H9 (cell line): ENCODE results near the gene STEAP2. TPM values are rescaled to one million over a fixed set of nuclear protein-coding genes. Genes with fewer than 3 reads are reported as not detected.

Source experiments
- DNase-seq: peaks from one replicate; pipeline ENCODE4 v3.0.0-alpha.2; 2017
- H2AFZ ChIP-seq: one replicate; pipeline ENCODE4 v1.6.1; 2013; ENCODE audit warnings: mild to moderate bottlenecking, low read length, control low read depth, moderate library complexity
- H2AK5ac ChIP-seq: 2 replicates; pipeline ENCODE4 v1.6.1; 2013; ENCODE audit warnings: low read length, control low read depth, mixed read lengths; ENCODE audit not compliant: insufficient read length
- H2BK120ac ChIP-seq: one replicate; pipeline ENCODE4 v1.6.1; 2013; ENCODE audit warnings: low read depth, mild to moderate bottlenecking, low read length, control low read depth, inconsistent platforms; ENCODE audit not compliant: poor library complexity, severe bottlenecking
- H2BK12ac ChIP-seq: 2 replicates; pipeline ENCODE4 v1.6.1; 2013; ENCODE audit warnings: low read length, control low read depth, mixed read lengths, low read depth; ENCODE audit not compliant: insufficient read length
- H2BK15ac ChIP-seq: 2 replicates; pipeline ENCODE4 v1.6.1; 2013; ENCODE audit warnings: low read depth, low read length, control low read depth
- H2BK20ac ChIP-seq: one replicate; pipeline ENCODE4 v1.6.1; 2013; ENCODE audit warnings: low read depth, mild to moderate bottlenecking, low read length, control low read depth, inconsistent platforms; ENCODE audit not compliant: poor library complexity, severe bottlenecking
- H2BK5ac ChIP-seq: 2 replicates; pipeline ENCODE4 v1.6.1; 2013; ENCODE audit warnings: low read length, control low read depth, mixed read lengths; ENCODE audit not compliant: insufficient read length
- H3K14ac ChIP-seq: 2 replicates; pipeline ENCODE4 v1.6.1; 2013; ENCODE audit warnings: low read length, control low read depth; ENCODE audit not compliant: insufficient read depth
- H3K18ac ChIP-seq: 2 replicates; pipeline ENCODE4 v1.6.1; 2013; ENCODE audit warnings: low read depth, mild to moderate bottlenecking, mixed read lengths, low read length, control low read depth; ENCODE audit not compliant: insufficient read length
- H3K23ac ChIP-seq: 2 replicates; pipeline ENCODE4 v1.6.1; 2013; ENCODE audit warnings: low read length, control low read depth, mixed read lengths, low read depth; ENCODE audit not compliant: insufficient read length
- H3K23me2 ChIP-seq: 2 replicates; pipeline ENCODE4 v1.6.1; 2013; ENCODE audit warnings: low read depth, mild to moderate bottlenecking, mixed read lengths, low read length, control low read depth; ENCODE audit not compliant: insufficient read length, poor library complexity, severe bottlenecking
- H3K27ac ChIP-seq: 2 replicates; pipeline ENCODE4 v1.5.1; 2013; ENCODE audit warnings: low read length, control low read depth, mixed read lengths, low read depth; ENCODE audit not compliant: insufficient read length
- H3K27me3 ChIP-seq: 2 replicates; pipeline ENCODE4 v1.6.1; 2013; ENCODE audit warnings: low read length, control low read depth, inconsistent platforms; ENCODE audit not compliant: insufficient read depth
- H3K4ac ChIP-seq: 2 replicates; pipeline ENCODE4 v1.6.1; 2013; ENCODE audit warnings: low read depth, mild to moderate bottlenecking, control low read depth, inconsistent platforms, low read length, moderate library complexity
- H3K4me1 ChIP-seq: 2 replicates; pipeline ENCODE4 v1.6.1; 2013; ENCODE audit warnings: low read length, control low read depth, inconsistent platforms; ENCODE audit not compliant: insufficient read depth
- H3K4me2 ChIP-seq: 2 replicates; pipeline ENCODE4 v1.6.1; 2013; ENCODE audit warnings: low read length, control low read depth, mixed read lengths; ENCODE audit not compliant: insufficient read length, insufficient read depth
- H3K56ac ChIP-seq: 2 replicates; pipeline ENCODE4 v1.6.1; 2013; ENCODE audit warnings: low read depth, mild to moderate bottlenecking, mixed read lengths, low read length, control low read depth; ENCODE audit not compliant: insufficient read length
- H3K79me1 ChIP-seq: 2 replicates; pipeline ENCODE4 v1.6.1; 2013; ENCODE audit warnings: low read depth, mild to moderate bottlenecking, moderate library complexity, low read length, control low read depth, inconsistent platforms; ENCODE audit not compliant: insufficient read depth, poor library complexity, severe bottlenecking
- H3K79me2 ChIP-seq: 2 replicates; pipeline ENCODE4 v1.6.1; 2013; ENCODE audit warnings: low read length, control low read depth, inconsistent platforms; ENCODE audit not compliant: insufficient read depth
- H3K9ac ChIP-seq: 2 replicates; pipeline ENCODE4 v1.6.1; 2013; ENCODE audit warnings: low read length, control low read depth, mixed read lengths; ENCODE audit not compliant: insufficient read length; ENCODE audit errors: extremely low read depth
- H3K9me3 ChIP-seq: one replicate; pipeline ENCODE4 v1.6.1; 2013; ENCODE audit warnings: low read depth, low read length, inconsistent platforms; ENCODE audit not compliant: control insufficient read depth
- H3T11ph ChIP-seq: one replicate; pipeline ENCODE4 v1.6.1; 2013; ENCODE audit warnings: mild to moderate bottlenecking, low read length, control low read depth, inconsistent platforms
- H4K20me1 ChIP-seq: one replicate; pipeline ENCODE4 v1.6.1; 2013; ENCODE audit not compliant: control insufficient read depth, insufficient read length, insufficient read depth
- H4K5ac ChIP-seq: 2 replicates; pipeline ENCODE4 v1.6.1; 2013; ENCODE audit warnings: low read depth, mild to moderate bottlenecking, mixed read lengths, low read length, control low read depth; ENCODE audit not compliant: insufficient read length
- H4K8ac ChIP-seq: replicated peaks from 2 replicates; pipeline ENCODE4 v1.6.1; 2013; ENCODE audit warnings: low read length, control low read depth, mixed read lengths, low read depth; ENCODE audit not compliant: insufficient read length
- H4K91ac ChIP-seq: 2 replicates; pipeline ENCODE4 v1.6.1; 2013; ENCODE audit warnings: low read depth, mild to moderate bottlenecking, moderate library complexity, mixed read lengths, low read length, control low read depth; ENCODE audit not compliant: insufficient read length
- H3K27ac Mint-ChIP-seq, 3 experiments: 2 replicates in 2 of 3; 3 replicates in 1 of 3; pipeline ENCODE4 v1.8.0; 2020 to 2021; ENCODE audit warnings: mixed read lengths in 3 of 3, mild to moderate bottlenecking in 1 of 3, moderate library complexity in 1 of 3
- H3K27me3 Mint-ChIP-seq: 2 replicates; pipeline ENCODE4 v1.8.0; 2021; ENCODE audit warnings: low read depth, mild to moderate bottlenecking, moderate library complexity, mixed read lengths
- H3K36me3 Mint-ChIP-seq, 3 experiments: 2 replicates in 2 of 3; 3 replicates in 1 of 3; pipeline ENCODE4 v1.8.0; 2020 to 2021; ENCODE audit warnings: low read depth in 3 of 3, mixed read lengths in 3 of 3; ENCODE audit not compliant: insufficient read depth in 1 of 3
- H3K4me1 Mint-ChIP-seq, 2 experiments: 2 replicates each; pipeline ENCODE4 v1.8.0; 2020; ENCODE audit warnings: mixed read lengths in 2 of 2
- H3K4me3 Mint-ChIP-seq, 2 experiments: 2 replicates in 1 of 2; 3 replicates in 1 of 2; pipeline ENCODE4 v1.8.0; 2020 to 2021; ENCODE audit warnings: mild to moderate bottlenecking in 2 of 2, mixed read lengths in 2 of 2, moderate library complexity in 1 of 2
- H3K9me3 Mint-ChIP-seq, 2 experiments: 2 replicates in 1 of 2; 3 replicates in 1 of 2; pipeline ENCODE4 v1.8.0; 2020; ENCODE audit warnings: mild to moderate bottlenecking in 2 of 2, mixed read lengths in 2 of 2, moderate library complexity in 1 of 2
- CTCF ChIP-seq: fragments of 200-600 bp; sonication (generic); conservative IDR thresholded peaks from 3 replicates; pipeline ENCODE4 v1.8.0; 2021; ENCODE audit warnings: antibody characterized with exemption, mild to moderate bottlenecking
- WGBS: extraction: QIAGEN DNeasy Blood & Tissue Kit; methylation state at CpG from one replicate; pipeline ENCODE4 v1.1.7; 2013; ENCODE audit warnings: missing lambda C conversion rate, low lambda C conversion rate, mixed read lengths; ENCODE audit not compliant: insufficient read length; ENCODE audit errors: extremely low coverage; 5-methylcytosine and 5-hydroxymethylcytosine counted together
- total RNA-seq: library from RNA; stranded (reverse); gene quantifications from 2 replicates; pipeline ENCODE4 v1.2.1, GENCODE V29; 2021

The STEAP2 gene
- total RNA-seq, 1 experiment from 2014 or later = 6.7 TPM

GRCh38 chr7:90216080-90216674 lies 4.6 kb downstream of the STEAP2 start:
- H2BK20ac ChIP-seq = no peak overlapping the region
- H3K27me3 ChIP-seq = no peaks in the 10 kb centered on the region
- no peak overlapping the region for H2AFZ ChIP-seq
- H4K5ac ChIP-seq = no peak overlapping the region
- H3K79me2 ChIP-seq = peaks cover 11% of the 10 kb centered on the region; the same call in 1 of the 2 replicates
- no CpG with 5 or more reads among the region's 6 CpGs for WGBS
- H3K56ac ChIP-seq = no peak overlapping the region
- H2AK5ac ChIP-seq = no peak overlapping the region
- H3K18ac ChIP-seq = no peak overlapping the region
- peaks cover 8 to 23% of the 10 kb centered on the region in 2 experiments for H3K4me1 Mint-ChIP-seq
- no peaks in the 10 kb centered on the region for H3K9me3 ChIP-seq
- no peaks in the 10 kb centered on the region for H3K27me3 Mint-ChIP-seq
- DNase-seq = no peak
- no peaks in the 10 kb centered on the region; a peak in 1 of 5 replicates for H3K9me3 Mint-ChIP-seq
- TF ChIP-seq CTCF = no peak
- H3K79me1 ChIP-seq = no peaks in the 10 kb centered on the region
- no peak overlapping the region for H4K8ac ChIP-seq
- no peak overlapping the region for H3K9ac ChIP-seq
- peaks cover 8% of the 10 kb centered on the region for H3K4me1 ChIP-seq
- no peak overlapping the region for H3K4me3 Mint-ChIP-seq
- H2BK12ac ChIP-seq = no peak overlapping the region
- H3K27ac ChIP-seq = no peak overlapping the region
- peaks cover 5 to 11% (median 10%) of the 10 kb centered on the region in 3 experiments; a peak in 5 of 7 replicates for H3K36me3 Mint-ChIP-seq
- H3K4me2 ChIP-seq = no peak overlapping the region
- H2BK120ac ChIP-seq = no peak overlapping the region
- peaks cover 8% of the 10 kb centered on the region for H3K23me2 ChIP-seq
- no peak overlapping the region for H3T11ph ChIP-seq
- H3K27ac Mint-ChIP-seq = peak overlapping the region in 1 of 3 experiments; percentile 66; a peak in 1 of 7 replicates
- H4K91ac ChIP-seq = no peak overlapping the region
- H3K23ac ChIP-seq = no peak overlapping the region
- no peaks in the 10 kb centered on the region for H4K20me1 ChIP-seq
- H2BK15ac ChIP-seq = no peak overlapping the region
- H2BK5ac ChIP-seq = no peak overlapping the region
- H3K14ac ChIP-seq = no peak overlapping the region
- no peak overlapping the region for H3K4ac ChIP-seq
